NCI-H460 (cell line): Measurements from ENCODE around the gene PAM. TPM values are rescaled to one million over a fixed set of nuclear protein-coding genes. Genes with fewer than 3 reads are reported as not detected.
A peak's percentile ranks its signal among the peaks of the same experiment; 100 is the strongest.

Experiments
- DNase-seq: peaks from one replicate; pipeline ENCODE4 v3.0.0-alpha.2; 2016; ENCODE audit warnings: low read depth; ENCODE audit errors: extremely low read depth
- total RNA-seq: library from RNA; depleted of rRNA; stranded (reverse); fragments of >200 nt; shearing (Covaris generic); gene quantifications from 2 replicates; pipeline ENCODE4 v1.2.3, GENCODE V29; 2014

The PAM gene
- total RNA-seq, 1 experiment from 2014 or later, result 83.3 TPM

DNA sequence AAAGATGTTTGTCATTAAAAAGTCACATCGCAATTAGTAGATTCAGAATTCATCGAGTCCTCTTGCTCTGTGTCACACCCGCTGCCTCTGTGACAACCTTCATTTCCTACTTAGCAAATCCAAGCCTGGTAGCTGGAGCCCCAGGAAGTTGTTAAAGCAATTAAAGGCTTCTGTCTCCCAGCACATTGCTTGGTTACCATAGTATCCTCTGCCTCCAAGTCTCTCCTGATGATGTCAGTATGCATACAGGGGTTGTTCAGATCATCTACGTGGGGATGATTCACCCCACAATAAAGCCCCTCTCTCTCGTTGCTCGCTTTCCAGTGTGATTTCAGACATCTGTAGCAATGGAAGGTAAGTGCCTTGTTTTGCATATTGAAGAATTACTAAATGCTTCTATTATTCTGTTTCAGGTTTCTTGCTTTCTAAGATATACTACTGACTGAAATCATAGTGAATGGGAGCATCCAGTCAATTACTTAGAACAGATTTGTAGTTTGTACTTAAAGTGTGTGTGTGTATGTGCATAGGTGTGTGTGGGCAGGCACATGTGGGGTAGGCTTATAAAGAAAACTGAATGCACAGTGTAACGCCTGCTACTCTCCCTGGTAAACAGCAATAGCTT, 52.9 kb downstream of the PAM start:
- DNase-seq, result no peak

DNA sequence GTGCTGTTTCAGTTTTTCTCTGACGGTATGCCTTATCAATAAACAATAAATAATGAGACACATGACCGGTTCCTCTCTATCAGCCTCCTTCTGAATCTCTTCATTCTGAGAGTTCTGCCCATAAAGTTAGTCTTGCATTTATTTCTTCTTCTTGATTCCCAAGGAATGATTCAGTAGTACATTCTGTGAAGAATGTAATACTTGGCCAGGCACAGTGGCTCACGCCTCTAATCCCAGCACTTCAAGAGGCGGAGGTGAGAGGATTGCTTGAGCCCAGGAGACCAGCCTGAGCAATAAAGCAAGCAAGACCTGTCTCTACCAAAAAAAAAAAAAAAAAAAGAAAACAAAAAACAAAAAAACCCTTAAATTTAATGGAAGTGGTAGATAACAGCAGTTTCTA, 53.9 kb downstream of the PAM start:
- DNase-seq, result no peak

DNA sequence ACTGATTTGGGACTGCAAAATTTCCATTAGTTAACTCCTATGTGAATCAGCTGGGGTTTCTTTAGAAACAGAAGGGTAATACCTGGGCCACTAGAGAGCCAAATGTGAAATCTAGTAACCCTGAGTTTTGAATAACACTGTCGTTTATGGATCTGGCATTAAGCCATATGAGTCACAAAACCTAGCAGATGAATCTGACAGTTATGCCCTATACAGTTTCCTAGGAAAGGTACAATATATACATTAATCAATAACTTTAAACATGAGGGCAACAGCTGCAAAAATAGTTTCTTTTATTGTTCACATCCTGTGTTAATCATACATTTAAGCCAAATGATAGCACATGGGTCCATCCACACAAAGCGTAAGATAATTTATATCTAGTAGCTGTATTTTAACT, 56.9 kb downstream of the PAM start:
- DNase-seq, result peak; percentile 11

DNA sequence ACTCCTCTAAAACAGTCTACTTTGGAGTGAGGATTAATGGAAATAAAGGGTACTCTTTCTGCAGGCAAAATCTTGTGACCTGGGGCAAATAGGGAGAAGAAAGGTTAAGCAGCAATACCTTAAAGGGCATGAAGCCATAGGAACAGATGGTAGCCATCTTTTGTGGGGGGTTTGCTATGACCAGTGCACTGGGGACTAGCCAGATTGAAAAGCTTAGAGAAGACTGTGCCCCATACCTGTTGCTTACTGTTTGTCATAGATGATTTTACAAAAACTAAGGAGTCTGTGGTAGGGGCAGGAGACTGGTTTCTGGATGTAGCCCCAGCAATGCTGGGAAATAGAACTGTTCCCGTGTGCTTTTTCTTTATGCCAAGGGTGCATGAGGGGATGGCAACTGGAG, 58.6 kb downstream of the PAM start:
- DNase-seq, result no peak

DNA sequence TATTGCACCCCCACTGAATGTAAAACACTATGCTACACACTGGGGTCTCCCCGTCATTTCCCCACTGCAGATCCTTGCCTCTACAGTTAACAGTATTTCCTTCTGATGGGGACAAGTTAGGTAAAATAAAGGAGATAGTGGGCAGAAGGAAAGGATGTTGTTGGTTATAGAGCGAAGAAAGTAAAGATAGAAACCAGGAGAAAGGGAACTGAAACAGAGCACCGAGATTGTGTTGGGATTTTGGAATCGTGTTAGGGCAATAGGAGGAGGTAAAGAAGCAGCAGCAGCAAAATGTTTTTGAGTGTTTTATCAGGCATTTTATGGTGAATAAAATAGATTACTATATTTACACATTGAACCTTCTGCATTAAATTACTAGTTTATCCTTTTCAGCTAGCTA, 60.0 kb downstream of the PAM start:
- no peak for DNase-seq

DNA sequence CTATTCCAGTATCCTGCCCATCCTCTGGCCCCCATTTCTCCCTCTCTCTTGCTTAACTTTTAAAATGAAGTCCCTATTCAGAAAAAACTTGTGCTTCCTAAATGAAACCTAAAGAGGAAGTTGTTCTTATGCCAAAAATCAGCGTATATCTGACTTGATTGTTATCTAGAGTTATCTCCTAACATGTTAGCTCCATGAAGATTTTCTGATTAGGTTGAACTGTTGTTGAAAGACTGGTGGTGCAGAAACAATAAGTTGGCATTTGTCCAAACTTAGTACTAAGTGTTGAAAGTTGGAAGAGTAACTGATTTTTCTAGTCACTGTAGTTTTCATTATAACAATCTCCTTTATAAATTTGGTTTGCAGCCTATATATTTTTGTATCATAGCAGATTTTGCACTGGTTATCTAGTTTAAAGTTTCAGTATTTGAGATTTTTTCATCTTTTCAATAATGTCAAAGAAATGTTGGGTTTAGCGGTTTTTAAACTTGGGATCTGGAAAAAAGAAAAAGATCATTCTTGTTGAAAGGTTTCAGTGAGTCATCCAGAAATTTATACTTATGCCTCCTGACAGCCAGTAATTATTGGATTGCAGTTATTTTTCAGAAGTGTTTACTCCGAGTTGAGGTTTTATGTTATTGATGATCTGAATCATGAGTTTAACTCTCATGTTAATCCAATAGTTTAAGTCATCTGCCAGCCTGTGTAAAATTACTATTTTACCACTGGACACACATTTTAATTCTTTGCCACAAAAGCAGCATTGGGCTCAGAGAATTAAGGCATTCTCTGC, 60.6 kb downstream of the PAM start:
- DNase-seq, result no peak

DNA sequence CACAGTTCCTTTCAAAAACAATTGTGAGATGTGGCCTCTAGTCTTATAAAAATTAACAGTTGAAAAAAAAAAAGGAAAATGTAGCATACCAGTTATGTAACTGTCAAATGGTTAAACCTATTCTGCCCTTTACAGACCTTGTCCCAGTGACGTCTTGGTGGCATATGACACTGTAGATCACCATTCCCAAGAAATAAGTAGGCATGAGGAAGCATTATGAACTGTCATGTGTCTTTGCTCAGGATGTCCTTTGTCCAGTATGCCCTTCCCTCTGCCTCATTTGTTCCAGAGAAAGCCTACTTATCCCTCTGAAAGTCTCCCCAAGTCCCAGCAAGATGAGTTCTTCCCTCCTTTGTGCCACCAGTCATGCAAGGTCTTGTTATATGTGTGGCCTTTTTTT, 63.2 kb downstream of the PAM start:
- DNase-seq, result no peak

DNA sequence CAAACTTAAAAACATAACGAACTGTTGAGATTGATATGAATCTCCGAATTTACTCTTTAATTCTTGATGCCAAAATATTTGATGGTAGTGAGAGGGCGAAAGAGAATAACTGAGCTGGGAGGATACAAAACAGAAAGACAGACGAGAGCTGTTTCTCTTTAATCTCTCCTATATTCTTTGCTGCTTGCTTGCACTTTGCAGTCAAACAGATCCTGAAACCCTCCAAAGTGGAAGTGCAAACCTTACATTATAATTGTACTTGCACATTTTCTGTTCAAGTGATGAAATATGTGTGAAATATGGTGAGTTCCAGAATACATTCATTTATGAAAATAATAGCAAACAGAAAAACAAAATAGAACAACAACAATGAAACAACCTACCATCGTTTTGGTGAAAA, 63.8 kb downstream of the PAM start:
- DNase-seq, result no peak

DNA sequence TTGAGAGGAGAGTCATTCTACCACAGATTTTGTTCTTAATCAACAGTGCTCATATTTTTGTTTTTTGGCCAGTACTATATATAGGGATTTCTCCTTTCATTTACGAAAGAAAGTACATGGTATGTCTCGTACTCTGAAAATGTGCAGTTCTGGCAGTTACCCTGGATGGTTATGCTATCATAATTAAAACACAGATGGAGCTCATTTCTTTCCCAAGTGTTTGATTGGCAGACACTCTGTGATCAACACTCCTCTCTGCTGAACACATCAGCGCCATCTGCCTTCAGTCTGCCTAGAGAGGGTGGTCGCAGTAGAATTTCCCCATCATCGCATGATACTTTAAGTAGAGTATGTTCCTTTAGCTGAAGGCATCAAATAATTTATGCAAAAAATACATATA, 64.5 kb downstream of the PAM start:
- no peak for DNase-seq

DNA sequence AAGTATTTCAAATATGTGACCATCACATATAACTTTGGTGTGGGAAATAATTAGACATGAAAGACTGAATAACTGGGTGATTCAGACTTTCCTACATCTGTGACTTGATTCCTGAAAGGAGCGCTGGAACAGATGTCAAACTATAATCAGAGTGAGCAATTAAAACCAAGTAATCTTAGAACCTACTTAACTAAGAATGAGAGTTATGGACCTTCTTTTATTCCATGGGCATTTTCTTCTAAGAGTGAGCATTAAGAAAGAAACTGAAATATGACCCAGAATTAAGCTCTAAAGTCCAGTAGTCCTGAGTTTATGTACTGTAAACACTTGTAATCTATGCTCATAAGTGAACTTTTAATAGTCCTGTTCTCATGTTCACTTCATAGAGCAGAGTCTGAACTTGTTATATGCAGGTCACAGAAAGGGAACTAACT, 68.4 kb downstream of the PAM start:
- no peak for DNase-seq

DNA sequence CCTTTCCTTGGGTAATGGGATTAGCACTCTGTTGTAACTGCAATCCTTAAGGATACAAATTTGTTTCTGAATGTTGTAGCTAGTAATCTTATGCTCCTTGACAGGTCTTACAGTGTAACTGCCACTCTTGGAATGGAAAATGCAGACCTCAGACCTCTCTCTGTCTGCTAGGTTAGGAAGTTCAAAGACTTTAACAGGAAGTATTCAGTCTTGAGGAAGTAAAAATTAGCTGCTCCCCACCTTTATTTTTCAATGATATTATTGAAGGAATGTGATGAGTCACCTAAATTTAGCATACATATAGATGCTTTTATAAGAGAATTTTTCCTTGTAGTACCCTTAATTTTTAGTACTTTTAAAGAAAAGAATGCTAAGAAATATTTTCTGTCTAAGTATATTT, 71.5 kb downstream of the PAM start:
- DNase-seq, result no peak

DNA sequence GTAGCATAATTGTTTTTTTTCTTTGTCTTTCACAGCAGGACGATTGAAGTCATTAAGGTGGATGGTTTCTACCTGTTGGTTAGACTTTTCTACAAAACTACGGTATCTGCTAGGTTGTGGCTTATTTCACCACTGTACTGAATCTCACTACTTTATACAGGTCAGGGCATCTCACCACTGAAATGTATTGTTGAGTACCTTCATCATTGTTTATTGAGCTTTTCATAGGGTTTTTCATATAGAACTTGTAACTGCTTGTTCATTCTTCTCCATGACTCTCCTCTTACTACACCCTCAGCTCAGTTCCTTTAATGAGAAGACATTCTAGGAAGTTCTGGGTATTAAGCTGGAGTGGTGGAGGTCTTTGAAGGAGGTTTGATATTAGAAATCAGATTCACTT, 75.1 kb downstream of the PAM start:
- no peak for DNase-seq

DNA sequence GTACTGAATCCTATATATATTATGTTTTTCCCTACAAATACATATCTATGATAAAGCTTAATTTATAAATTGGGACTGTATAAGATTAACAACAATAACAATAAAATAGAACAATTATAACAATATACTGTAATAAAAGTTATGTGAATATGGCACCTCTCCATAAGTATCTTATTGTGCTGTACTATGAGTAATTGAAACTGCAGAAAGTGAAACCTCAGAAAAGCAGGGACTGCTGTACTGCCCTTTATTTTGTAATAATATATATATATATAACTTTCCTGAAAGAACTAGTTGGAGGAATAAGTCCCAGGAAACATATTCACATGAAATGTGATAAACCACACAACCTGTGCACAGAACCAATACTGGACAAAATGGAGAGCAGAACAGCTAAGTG, 77.3 kb downstream of the PAM start:
- DNase-seq, result no peak

DNA sequence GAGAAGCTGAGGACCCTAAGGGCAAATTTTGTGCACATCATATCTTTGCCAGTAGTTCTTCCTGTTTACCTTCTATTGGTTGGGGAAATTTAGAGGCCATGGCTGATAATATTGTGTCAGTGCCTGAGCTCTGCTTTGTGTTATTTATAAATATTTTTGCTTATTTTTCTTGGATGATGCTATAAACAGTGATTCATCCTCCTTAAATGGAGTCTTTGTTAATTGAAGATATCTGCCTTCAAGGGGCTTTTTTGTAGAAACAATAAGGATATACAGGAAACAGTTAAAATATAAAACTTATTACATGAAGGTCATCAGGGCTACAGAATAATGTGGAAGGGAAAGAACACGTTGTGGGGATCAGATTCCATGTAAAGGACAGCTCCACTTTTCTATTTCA, 78.0 kb downstream of the PAM start:
- no peak for DNase-seq

DNA sequence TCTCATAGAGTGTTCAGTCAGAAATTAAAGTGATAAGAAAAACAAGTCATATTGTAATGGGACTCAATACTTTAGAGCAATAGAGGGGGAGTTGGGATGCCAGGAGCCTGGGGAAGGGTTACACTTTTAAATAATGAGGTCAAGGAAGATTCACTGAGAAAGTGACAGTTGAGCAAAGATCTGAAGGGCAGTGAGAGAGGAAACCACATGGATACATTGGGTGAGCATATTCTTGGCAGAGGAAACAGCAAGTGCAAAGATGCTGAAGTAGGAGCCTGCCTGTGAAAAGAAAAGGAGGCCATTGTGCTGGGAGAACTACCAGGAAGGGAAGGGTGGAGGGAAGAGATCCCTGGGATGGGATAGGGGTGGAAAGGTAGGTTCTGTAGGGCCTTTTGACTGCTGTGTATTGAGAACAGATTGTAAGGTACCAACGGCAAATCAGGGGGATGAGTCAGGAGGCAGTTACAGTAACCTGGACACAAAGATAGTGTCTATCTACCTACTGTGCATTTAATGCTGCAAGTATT, 79.4 kb downstream of the PAM start:
- DNase-seq, result no peak

DNA sequence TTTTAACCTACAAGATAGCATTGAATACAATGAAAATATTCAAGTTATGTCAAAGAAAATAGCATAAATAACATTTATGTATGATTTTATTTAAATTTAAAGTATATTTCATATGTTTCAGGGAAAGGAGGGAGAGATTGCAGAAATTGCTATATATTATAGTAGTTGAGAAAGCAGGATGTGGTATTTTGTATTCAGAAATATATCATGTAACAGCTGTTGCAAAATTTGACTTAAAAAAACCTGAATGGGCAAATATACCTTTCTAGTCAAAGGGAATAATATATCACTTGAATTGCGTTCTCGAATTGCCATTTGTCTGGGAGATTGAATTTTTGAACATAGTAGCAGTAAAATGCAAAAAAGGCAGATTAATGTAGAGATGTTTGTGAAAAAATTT, 80.6 kb downstream of the PAM start:
- DNase-seq, result no peak

DNA sequence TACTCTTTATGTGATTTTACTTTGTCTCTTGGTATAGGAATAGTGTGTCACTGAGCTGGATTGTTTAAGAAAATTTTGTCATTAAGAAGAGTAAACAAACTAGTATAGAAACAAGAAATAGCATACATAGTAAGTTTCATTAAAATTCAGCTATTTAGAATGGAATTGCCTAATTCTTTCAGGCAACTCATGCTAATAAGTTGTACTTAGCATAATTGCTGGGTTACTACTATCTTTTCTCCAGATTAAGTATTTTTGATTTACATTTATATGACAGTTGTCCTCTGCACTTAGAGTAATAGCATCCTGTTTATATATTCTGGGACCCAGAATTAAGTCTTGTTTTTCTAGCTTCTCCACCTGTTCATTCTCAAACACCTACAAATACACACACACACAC, 85.9 kb downstream of the PAM start:
- no peak for DNase-seq

DNA sequence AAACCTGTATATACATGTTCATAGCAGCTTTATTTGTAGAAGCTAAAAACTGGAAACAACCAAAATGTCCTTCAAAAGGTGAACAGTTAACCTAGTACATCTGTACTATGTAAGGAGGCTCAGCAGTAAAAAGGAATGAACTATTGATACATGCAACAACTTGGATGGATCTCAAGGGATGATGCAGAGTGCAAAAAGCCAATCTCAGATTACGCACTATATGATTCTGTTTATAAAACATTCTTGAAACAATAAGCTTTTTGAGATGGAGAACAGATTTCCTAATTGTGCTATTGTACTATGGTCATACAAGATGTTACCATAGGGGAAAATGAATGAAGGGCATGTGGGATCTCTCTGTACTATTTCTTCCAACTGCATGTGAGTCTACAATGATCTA, 88.9 kb downstream of the PAM start:
- DNase-seq, result no peak

DNA sequence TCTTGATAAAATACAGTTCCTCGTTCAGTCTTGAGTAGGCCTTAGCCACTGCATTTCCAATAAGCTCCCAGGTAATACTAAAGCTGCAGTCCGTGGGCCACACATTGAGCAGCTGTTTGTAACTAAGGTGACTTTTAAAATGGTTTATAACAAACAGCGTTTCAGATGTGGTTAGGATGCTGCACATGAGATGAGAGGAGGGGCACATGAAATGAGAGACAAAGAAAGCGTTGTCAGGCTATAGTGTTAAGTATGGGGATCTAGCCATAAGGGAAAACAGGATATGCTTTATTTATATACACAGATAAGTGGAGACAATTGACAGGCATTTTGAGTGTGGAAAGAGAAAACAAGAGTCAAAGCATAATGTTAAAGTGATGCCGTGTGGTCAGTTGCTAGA, 89.9 kb downstream of the PAM start:
- no peak for DNase-seq

DNA sequence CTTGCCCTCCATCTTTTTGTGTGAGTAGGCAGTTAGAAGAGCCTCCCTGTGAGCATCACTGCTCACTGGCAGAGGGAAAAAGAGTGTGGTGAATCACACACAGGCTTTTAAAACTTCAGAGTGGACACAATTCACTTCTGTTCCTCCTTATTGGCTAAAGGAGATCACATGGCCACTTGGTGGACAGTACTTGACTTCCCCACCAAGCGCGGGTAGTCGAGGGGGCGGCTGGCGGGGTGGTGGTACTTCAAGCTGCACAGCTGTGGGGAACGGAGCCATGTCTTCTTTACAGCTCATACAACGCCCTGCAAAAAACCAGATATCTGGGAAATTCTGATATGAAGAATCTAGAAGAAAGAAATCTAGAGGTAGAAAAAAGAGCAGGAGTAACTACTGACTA, 95.4 kb downstream of the PAM start:
- DNase-seq, result no peak

DNA sequence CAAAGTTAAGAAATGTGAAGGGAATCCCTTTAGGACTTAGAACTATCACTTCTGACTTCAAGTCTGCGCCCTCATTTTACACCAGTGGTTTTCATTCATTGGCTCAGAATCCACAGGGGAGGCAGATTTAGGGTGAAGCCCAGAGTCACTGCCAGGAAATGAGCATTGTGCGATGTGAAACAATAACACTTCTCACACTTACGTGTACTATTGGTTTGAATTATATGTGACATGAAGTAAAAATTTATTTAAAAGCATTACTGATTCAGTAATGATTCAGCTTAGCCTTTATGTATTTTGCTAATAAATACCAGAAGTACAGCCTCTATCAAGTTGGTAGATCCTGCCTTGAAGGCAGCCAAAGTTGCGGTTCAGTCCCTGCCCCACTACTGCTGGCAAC, 98.6 kb downstream of the PAM start:
- DNase-seq, result no peak

DNA sequence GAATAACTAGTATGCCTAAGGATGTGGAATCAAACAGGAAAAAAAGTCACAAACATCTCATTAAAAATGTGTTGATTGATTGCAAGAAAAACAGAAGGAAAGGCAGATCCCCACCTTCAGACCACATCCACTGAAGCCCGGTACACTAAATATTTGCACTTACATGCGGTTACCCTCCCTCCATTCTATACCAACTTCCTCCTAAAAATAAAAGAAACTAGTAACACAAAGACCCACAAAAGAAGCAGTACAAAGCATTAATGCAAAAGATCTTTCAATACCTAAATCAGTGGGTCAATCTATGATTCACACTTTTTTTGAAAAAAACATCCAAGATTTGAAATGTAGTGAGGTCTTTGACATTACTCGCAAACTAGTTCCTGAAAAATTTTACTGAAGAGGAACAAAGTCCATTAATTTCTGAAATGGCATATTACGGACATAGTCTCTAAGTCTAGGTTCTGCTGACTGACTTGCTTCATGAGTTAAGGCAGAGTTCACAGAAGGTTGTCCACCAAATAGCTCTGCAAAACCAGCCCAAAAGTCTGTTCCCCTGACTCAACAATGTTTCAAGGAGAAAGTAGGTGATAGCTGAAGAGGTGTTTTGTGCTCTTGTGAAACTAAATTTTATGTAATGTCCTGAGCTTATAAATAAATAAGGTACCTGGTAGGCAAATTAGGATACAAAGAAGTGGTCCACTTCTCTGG, 100.7 kb downstream of the PAM start:
- no peak for DNase-seq
